Astrocyte (in vitro differentiated cells and primary cell): ENCODE results near the gene PPY.

Source experiments
- EZH2 ChIP-seq: IDR thresholded peaks from 2 replicates; pipeline ENCODE4 v1.6.1; 2012; ENCODE audit warnings: mild to moderate bottlenecking, low read length, inconsistent platforms; ENCODE audit not compliant: insufficient read depth
- TF ChIP-seq, protein P1 (sequence below): IDR thresholded peaks from 2 replicates; pipeline ENCODE4 v1.5.1; 2011; ENCODE audit warnings: low read depth, mild to moderate bottlenecking, inconsistent platforms, low read length, moderate library complexity; ENCODE audit not compliant: insufficient read depth

GRCh38 chr17:43951750-43952149 is 9.5 kb upstream of the PPY start:
- TF ChIP-seq, protein P1, sequence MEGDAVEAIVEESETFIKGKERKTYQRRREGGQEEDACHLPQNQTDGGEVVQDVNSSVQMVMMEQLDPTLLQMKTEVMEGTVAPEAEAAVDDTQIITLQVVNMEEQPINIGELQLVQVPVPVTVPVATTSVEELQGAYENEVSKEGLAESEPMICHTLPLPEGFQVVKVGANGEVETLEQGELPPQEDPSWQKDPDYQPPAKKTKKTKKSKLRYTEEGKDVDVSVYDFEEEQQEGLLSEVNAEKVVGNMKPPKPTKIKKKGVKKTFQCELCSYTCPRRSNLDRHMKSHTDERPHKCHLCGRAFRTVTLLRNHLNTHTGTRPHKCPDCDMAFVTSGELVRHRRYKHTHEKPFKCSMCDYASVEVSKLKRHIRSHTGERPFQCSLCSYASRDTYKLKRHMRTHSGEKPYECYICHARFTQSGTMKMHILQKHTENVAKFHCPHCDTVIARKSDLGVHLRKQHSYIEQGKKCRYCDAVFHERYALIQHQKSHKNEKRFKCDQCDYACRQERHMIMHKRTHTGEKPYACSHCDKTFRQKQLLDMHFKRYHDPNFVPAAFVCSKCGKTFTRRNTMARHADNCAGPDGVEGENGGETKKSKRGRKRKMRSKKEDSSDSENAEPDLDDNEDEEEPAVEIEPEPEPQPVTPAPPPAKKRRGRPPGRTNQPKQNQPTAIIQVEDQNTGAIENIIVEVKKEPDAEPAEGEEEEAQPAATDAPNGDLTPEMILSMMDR, result no peak
- no peak for TF ChIP-seq EZH2
